DMS153 (cell line): ENCODE measurements around the gene MAPK4.
"Not testable (repeated sequence)": the region's sequence is repeated elsewhere in the genome, so short reads cannot be mapped to it uniquely, and the experiment has no call there.

Experiments used
- DNase-seq: peaks from one replicate; lab custom pipeline; 2025; lab: John Stamatoyannopoulos, UW

The MAPK4 gene

DNA sequence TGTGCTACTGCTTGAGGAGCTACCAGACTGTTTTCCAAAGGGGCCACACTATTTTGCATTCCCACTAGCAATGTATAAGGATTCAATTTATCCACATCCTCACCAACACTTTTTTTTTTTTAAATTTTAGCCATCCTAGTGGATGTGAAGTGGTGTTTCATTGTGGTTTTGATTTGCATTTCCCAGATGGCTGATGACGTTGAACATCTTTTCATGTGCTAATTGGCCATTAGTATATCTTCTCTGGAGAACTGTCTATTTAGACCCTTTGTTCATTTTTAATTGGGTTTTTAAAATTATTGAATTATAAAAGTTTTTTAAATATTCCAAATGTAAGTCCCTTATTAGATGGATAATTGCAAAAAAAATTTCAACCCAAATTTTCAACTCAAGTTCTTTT lies 121.1 kb downstream of the MAPK4 start:
- DNase-seq = no peak

DNA sequence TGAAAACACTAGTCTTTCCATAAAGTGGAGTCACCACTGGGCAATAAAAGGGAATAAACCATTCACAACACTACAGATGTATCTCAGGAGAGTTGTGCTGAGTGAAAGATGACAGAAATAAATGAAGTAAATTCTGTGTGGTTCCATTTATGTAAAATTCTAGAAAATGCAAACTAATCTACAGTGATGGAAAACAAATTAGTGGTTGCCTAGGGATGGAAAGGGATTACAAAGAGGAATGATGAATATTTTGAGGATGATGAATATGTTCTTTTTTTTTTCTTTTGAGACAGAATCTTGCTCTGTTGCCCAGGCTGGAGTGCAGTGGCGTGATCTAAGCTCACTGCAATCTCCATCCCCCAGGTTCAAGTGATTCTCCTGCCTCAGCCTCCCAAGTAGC lies 123.0 kb downstream of the MAPK4 start:
- no peak for DNase-seq

DNA sequence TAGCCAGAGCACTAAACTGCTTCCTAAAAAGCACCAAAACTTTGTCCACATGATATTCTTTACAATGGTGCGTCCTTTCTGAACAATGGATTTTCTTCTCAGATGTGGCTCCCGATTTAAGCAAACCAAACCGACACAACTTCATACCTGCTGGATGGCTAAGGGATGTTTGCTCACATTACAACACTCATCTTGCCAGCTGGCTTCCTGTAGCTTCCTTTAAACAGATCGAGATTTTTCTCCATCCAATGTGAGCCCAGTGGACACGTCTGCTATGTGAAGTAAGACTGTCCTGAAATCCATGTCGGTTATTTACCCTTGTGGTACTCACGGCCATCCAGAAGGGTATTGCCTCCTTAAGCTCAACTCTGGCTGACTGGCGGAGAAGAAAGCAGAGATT lies 126.5 kb downstream of the MAPK4 start:
- DNase-seq = no peak

DNA sequence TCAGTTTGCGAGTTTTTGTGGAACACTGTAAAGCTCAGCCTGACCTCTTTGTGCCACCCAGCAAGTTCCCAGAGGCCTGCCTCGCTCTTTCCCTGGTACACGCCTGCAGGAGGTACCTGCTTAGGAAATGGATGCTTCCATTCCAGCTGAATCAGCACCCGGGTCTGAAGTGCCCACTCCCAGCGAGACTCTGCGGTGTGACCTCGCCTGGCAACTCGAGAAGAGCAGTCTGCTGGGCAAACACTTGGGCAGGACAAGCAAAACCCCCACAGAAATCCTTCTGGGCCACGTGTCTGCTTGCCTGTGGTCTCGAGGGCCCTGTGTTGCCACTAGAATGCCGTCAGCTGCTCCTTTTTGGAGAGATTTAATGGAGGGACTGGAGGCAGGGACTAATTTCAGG lies 127.6 kb downstream of the MAPK4 start:
- DNase-seq = peak; percentile 45

DNA sequence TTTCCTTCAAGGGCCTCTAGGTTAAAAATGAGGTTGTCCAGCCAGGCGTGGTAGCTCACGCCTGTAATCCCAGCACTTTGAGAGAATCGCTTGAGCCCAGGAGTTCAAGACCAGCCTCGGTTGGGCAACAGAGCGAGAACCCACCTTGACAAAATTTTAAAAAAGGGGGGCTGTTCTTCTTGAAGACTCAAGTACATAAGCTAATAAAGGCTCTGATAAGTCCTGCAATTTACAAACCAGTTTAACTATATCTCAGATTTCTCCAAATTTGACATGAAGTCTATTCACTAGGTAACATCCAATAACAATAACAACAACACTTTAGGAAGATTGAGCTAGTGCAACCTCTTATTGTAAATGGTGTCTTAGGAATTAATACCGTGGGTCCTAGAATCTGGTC lies 129.7 kb downstream of the MAPK4 start:
- DNase-seq = no peak

DNA sequence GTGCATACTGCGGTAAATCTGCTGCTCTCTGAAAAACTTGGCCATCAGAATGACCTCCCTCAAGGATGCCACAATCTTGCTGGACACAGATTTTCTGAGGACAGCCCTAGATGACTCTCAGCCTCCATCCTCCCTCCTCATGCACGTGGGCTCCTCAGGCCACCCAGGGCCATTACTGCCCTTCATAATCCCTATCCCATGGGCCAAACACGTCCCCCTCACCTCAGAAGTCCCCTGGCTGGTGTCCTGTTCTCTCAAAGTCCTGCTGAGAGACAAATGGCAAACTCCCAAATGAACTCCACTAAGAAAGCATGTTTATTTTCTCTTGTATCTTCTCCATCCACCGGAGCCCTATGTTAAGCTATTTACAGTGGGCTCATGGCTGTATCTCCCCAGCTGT lies 134.3 kb downstream of the MAPK4 start:
- DNase-seq = no peak

DNA sequence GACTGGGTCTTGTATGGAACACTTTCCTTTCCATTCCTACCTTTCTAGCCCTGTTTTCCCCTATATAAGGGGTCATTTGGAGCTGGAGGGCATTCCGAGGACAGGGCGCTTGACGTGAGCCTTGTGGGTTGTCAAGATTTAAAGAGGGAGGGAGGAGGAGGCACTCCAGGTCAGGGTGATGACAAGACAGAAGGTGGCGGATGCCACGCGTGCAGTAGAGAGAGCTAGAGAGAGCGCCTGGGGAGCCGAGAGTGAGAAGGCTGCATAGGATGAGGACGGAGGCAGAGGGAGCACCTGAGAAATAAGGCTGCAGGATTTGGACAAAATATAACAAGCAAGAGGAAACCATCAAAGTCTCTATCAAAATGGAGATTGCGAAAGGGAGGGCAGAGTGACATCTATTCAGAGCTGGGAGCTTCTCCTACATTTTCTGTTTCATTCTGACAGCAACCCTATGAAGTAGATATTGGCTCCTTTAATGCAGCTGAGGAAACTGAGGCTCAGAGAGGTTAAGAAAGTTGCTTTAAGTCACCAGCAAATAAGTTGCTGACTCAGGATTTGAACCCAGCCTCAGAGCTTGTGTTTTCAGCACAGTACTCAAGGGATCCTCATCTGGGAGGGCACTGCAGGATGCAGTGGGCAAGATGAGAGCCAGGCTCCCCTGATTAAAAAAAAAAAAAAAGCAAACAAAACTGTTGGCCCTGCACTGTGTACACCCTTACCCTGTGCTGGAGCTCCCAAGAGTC lies 135.7 kb downstream of the MAPK4 start:
- DNase-seq = no peak

DNA sequence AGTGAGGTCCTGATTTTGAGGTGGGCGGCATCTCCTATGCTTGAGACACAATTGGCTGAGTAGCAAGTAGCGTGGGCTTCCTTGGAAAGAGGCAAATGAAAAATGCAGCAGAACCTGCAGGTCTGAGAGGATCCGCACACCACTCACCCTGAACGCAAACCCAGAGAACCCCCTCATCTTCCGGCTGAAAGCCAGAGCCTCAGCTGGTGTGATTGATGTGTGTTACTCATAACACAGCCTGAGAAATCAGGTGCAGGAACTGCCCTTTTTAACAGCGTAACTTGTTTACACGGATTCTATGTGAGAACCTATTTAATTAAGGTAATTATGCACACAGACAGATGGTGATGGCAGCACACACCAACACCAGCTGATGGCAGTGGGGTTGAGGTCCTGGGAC lies 136.5 kb downstream of the MAPK4 start:
- no peak for DNase-seq

DNA sequence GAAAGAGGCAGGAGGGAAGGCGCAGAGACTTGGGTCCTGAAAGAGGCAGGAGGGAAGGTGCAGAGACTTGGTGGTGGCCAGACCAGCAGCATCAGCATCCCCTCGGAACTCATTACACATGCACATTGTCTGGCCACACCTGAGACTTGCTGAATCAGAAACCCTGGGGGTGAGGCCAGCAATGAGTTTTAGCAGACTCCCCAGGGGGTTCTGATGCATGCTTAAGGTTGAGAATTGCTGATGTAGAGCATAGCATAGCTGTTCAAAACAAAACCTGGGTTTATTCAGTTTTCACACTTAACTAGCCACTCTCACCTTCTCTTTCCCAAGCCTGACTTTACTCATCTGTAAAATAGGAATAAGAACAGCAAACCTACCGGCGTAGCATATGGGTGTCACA lies 137.0 kb downstream of the MAPK4 start:
- DNase-seq = no peak

DNA sequence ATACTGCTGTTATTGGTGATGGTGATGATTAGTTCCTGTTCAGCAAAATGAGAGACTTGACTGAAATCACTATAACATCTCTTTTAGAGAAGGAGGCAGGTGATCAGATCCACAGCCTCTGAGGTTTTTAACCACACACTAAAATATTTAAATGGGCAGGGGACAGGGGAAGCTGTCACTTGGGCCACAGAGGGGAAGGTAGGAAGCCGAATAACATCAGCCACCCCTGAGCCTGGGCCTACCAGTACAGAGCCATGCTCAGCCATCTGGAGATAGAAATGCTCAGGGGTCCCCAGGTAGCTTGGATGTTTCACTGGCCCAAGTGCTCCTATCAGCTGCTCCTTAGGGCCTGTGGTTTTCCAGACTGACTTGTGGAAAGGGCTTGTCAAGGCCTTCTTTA lies 137.6 kb downstream of the MAPK4 start:
- no peak for DNase-seq

DNA sequence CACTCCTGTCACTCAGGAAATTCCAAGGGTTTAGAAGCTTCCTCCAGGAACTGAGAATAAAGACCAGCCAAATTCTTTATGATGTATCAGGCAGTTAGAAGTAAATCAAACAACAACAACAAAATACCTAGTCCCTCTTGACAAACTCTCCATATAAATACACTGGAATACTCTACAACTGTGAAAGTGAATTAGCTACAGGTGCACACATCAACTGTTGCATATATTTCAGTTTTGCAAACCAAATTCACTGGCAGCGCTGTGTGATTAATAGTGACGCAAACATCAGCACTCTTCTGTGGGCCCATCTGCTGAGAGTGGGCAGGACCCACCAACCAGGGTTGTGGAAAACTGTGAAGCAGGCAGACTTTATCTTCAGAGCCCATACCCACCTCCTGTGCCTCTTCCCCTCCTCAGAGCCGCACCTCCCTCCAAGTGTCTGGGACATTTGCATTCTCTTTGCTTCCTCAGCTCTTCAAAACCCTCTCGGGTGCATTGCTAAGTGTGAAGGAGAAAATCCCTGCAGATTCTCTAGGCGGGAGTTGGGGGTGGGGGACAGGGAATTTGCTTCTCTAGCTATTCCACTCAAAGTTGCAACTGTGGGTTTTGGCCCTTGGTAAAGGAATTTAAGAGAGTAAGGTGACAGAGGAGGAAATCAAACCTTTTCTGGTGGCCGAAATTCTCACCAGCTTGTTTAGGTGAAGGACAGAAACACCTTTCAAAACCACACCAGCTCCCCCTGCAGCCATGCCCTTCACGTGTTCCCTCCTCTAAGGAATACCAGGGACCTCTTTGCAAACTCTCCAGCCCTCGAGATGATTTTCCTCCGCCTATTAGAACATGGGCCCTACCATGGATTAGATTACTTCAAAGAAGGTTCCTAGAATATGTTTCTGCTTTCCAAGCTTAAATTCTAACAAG lies 140.6 kb downstream of the MAPK4 start:
- DNase-seq = no peak

DNA sequence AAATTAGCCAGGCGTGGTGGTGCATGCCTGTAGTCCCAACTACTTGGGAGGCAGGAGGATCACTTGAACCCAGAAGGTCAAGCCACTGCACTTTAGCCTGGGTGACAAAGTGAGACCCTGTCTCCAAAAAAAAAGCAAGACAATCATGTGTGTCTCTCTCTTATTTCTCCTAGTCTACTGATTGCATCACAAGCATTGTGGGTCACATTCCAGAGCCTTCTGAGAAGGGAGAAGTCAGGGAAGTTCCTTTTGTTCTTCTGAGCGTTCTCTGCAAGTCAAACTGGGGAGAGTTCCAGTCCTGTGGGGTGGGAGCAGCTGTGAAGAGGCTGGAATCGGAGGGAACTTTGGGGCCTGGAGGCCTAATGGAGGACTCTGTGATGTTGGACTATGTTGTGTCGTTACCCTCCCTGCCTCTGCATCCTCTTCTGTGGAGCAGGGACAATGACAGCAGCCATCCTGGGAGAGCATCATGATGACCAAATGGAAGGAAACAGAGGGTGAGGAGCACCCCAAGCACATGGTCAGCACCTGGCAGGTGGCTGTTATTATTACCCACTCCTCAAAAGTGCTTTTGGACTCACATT lies 144.6 kb downstream of the MAPK4 start:
- no peak for DNase-seq

DNA sequence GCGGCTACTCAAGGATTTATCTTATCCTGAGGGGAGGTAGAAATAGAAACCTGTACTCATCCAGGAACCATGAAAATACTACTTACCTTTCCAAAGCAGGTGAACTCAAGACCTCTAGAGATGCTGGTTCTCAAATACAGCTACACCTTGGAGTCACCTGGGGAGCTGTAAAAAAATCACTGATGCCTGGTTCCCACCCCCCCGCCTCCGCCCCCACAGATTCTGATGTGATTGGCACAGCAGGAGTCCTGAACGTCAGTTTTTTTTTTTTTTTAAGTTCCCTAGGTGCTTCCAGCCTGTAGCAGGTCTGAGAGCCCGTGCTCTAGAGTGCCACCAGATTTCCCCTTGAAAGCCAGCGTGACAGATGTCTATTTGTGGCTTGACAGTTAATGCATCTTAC lies 146.3 kb downstream of the MAPK4 start:
- peak; percentile 68 for DNase-seq

DNA sequence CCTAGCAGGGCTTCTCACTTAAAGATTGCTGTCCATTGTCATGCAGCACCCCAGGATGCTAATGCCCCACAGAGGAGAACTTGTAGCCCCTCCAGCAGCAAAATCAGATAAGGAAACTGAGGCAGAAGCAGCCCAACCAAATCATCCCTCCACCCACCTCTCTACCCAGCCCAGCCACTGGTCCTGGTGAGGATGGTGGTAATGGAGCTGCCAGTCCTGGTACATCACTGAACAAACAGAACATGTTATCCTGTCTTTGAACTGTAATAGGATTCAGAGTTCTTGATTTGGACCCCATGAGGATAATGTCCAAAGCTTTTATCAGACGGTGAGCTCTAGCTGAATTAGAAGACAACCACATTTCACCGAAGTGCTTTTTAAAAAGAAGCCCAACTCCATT lies 146.8 kb downstream of the MAPK4 start:
- DNase-seq = no peak

DNA sequence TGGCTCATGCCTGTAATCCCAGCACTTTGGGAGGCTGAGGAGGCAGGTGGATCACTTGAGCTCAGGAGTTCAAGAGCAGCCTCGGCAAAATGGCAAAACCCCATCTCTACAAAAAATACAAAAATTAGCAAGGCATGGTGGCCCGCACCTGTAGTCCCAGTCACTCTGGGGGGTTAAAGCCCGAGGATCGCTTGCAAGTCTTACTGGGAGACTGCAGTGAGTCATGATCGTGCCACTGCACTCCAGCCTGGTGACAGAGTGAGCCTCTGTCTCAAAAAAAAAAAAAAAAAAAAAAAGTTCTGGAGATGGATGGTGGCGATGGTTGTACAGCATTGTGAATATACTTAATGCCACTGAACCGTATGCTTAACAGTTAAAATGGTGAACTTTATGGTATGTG lies 147.4 kb downstream of the MAPK4 start:
- not testable (repeated sequence) for DNase-seq

DNA sequence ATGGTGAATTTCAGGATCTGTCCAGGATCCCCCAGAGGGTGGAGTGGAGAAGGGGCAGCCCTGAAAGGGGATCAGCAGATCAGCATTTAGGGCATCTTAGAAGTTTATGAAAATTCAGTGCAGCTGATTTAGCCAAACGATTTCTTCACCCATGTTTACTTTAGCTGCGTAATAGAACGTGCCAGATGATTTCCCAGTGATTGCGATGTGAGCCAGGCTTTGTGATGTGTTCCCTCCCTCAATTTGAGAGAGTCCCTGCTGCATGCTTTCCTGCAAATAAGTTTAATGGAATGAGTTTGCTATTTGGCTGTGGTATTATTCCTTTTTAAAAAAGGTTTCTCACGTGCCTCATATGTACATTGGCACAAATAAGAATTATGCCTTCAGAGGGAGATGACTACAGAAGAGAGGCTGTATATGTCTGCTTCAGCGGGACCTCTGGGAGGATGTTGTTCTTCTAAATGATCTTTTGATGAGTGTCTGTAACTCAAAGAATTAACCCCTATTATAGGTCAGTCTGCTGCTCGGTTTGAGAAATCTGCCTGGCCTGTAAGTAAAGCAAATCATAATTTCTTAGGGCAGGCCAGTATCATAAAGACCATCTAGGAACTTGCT lies 148.1 kb downstream of the MAPK4 start:
- DNase-seq = no peak

DNA sequence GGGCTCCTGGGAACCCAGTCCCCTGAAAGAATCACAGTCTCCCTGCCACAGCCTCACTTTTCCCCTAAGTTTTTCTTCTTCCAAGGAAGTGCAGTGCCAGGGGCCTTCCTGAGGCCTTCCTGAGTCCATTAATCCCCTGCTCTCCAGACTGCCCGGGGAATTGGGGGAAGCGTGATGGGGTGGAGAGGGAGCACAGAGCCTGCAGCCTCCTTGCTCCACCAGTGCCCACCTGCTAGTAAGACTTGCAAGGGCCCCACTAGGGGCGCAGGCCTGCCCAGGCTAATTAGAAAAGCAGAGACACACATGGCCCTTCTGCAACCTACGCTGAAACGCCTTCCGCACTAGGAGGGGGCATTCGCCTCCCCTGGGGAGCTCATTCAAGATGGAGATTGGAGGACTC lies 149.3 kb downstream of the MAPK4 start:
- no peak for DNase-seq

DNA sequence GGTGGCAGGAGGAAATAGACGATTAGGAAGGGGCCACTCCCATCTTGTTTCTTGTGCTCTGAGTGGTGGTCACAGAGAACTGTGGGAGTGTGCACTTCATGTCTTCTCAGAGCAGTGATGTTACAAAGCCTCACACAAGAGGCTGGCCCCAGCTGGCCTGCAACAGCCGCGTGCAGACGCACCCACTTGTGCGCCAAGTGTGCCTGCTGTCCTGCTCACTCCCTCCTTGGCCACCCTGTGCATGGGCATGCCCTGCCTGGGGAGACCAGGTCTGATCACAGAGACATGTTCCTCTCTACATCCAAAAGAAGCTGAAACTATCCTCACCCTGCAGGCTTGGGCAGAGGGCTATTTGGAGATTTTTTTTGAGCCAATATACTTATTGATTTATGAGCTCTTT lies 151.5 kb downstream of the MAPK4 start:
- no peak for DNase-seq

DNA sequence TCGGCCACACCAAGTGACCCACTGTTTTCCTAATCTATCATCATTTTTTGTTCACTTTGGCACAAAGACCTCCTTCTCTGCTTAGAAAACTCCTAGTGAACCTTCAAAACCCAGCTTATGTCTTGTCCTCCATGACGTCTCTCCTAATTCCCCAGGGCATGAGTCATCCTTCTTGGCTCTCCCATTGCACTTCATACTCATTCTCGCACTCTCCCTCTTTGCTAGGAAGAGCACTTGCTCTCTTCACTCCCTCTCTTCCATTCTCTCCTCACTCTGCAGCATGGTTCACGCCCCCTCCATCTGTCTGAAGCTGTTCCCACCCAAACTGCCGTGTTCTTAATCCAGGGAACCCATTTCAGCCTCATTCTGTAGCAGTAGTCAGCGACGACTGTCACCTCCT lies 156.0 kb downstream of the MAPK4 start:
- no peak for DNase-seq

DNA sequence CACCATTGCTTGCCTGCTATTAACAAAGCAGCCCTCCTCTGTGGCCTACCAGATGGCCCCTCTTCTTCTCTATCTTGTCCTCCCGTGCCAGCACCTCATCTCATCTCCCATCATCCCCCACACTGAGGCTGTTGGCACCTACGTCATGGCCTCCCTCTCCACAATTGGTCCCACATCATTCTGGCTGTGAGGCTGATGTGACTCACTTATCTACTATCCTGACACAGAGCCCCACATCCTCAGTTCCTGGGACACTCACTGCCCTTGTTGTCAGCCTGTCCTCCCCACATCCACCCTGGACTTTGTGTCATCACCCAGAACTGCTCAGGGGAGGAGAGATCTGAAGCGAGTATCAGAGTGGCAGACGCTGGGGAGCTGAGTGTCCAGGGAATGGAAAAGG lies 157.0 kb downstream of the MAPK4 start:
- DNase-seq = no peak

DNA sequence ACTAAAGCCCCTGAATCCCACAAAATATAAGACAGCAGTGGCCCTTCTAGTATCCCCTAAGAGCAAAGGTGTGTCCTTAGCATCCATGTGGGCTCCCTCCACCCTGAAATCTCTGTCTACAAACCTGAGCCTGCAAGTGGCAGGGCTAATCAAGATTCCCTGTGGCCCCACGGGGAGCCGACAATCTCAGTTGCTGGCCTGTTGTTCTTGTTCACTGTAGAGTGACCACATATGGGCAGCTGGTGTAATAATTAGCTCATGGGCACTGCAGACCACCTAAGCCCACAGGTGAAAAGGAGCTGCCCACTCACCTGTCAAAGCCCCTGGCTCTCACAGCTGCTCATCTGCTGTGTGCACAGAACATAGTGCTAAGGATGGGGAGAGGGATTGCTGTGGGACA lies 157.7 kb downstream of the MAPK4 start:
- no peak for DNase-seq

DNA sequence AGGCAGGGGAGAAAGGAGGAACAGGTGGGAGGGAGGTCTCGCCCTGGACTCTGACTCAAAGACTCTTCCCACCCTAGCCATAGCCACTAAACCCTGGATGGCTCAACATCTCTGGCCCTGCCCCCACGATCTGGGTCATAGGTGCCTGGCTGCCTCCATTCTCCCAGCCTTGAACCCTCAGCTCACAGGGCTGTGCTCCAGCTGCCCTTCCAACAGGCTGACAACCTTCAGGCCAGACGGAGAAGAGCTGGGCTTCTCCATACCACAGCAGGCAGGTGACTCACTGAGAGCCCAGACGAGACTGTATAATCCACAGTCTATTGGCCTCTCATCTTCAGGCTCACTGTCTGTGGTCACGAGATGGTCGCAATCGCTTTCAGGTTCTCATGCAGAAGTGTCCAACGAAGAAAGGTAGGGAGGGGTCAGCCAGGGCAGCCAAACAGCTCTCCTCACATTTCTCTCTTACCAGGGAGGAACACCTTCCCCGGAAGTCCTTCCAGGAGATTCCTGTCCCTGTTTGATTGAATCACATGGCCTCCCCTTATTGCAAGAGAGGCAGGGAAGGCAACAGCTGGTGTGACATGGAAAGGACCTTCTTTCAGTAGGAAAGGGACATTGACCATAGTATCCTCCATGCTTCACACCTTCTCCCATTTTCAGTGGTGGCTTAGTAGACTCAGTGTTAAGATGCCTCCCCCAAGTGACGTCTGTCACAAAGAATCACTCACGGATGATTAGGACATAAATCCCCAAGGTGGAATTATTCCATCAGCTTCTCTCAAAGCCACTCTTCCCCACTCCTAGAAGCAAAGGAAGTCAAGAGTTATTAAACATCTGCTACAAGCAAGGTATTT lies 159.8 kb downstream of the MAPK4 start:
- DNase-seq = no peak
